ENCODE data around the gene SLC9A8. TPM values are rescaled to one million over a fixed set of nuclear protein-coding genes. Genes with fewer than 3 reads are reported as not detected.
A peak's percentile ranks its signal among the peaks of the same experiment; 100 is the strongest.

SLC9A8 gene
- total and polyA plus RNA-seq, 7 donors, result 6.1 to 19.4 (median 10.6) TPM

DNA sequence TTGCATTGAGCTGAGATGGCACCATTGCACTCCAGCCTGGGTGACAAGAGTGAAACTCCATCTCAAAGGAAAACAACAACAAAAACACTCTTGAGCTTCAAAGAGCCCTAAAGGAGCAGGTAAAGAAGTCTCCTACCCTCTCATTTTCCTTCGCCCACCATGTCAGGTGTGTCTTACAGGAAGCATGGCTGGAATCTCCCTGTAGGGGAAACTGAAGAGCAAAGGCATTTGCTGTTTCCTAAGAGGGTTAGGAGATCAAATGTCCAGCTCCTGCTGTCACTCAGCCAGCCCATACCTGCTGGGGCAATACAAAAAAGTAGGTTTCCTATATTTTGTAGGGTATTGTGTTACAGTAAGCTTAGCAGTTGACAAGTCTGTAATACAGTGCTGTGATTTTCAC lies 59.4 kb downstream of the SLC9A8 start:
- WGBS, 3 donors, result 59 to 97% (median 86%) methylated on average over 1 of the region's 1 CpG
- no peak overlapping the region for H3K4me3 ChIP-seq
- intact Hi-C loops (cut with DNase I), result no loop called here
- H3K9me3 ChIP-seq, result no peaks in the 10 kb centered on the region
- peaks cover 11% of the 10 kb centered on the region for H3K4me1 ChIP-seq
- ATAC-seq (peak in 2 of 4 donors; percentile 39 to 59), DNase-seq (no peak)
- TF ChIP-seq, protein P1, sequence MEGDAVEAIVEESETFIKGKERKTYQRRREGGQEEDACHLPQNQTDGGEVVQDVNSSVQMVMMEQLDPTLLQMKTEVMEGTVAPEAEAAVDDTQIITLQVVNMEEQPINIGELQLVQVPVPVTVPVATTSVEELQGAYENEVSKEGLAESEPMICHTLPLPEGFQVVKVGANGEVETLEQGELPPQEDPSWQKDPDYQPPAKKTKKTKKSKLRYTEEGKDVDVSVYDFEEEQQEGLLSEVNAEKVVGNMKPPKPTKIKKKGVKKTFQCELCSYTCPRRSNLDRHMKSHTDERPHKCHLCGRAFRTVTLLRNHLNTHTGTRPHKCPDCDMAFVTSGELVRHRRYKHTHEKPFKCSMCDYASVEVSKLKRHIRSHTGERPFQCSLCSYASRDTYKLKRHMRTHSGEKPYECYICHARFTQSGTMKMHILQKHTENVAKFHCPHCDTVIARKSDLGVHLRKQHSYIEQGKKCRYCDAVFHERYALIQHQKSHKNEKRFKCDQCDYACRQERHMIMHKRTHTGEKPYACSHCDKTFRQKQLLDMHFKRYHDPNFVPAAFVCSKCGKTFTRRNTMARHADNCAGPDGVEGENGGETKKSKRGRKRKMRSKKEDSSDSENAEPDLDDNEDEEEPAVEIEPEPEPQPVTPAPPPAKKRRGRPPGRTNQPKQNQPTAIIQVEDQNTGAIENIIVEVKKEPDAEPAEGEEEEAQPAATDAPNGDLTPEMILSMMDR (IDR thresholded peaks at IDR 0.05), result no peak
- H3K36me3 ChIP-seq (ENCODE audit: insufficient read depth in 1 of 2, low read depth in 1 of 2), result peaks cover 3 to 73% of the 10 kb centered on the region in 2 donors
- no peaks in the 10 kb centered on the region for H3K27me3 ChIP-seq (ENCODE audit: insufficient read depth in 3 of 3, low read length in 2 of 3)
- no peak overlapping the region for H3K27ac ChIP-seq

DNA sequence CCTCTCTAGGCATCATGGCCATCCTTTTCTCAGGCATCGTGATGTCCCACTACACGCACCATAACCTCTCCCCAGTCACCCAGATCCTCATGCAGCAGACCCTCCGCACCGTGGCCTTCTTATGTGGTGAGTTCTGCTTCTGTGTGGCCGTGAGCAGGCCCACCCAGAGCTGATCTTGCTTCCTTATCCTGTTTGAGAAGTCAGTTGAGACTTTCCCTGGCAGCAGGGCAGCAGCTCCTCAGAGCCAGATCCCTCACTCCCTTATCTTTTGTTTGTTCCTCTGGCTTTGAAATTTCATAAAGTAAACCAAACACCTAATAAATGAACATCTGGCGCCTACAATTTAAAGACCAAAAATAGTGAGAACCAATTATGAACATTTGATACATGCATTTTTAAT lies 62.1 kb downstream of the SLC9A8 start:
- peaks cover 3 to 73% of the 10 kb centered on the region in 2 donors for H3K36me3 ChIP-seq (ENCODE audit: insufficient read depth in 1 of 2, low read depth in 1 of 2)
- H3K27ac ChIP-seq, result no peak overlapping the region
- no peak overlapping the region for H3K4me3 ChIP-seq
- ATAC-seq (no peak), DNase-seq (no peak)
- H3K27me3 ChIP-seq (ENCODE audit: insufficient read depth in 3 of 3, low read length in 2 of 3), result no peaks in the 10 kb centered on the region
- no peaks in the 10 kb centered on the region for H3K9me3 ChIP-seq
- H3K4me1 ChIP-seq, result peaks cover 11% of the 10 kb centered on the region
- TF ChIP-seq, protein P1 (IDR thresholded peaks at IDR 0.05), result no peak
- WGBS, 3 donors, result 92 to 98% (median 94%) methylated on average over 6 of the region's 6 CpGs
- intact Hi-C loops (cut with DNase I), result no loop called here

DNA sequence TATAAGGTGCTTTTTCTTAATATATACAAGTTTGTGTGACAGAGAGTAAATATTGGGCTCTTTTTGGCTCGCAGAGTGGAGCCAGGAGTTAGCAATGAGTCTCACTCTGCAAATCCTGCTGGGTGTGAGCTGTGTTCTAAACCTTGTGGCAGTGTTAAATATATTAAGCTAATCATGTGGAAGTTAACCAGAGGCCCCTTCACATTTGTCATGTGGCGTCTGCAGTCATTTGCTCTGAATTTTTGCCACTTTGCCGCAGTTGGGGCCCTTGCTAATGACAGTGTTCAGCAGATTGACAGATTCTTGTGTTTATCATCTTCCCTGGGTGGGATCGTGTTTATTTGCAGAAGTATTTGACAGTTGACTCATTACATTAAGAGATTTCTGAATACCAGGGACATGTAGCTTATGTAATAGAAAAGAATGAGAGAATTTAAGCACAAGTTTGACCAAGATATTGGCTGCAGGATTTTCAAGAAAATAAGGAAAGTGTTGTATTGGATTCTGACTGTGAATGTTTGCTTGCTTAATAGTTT lies 64.8 kb downstream of the SLC9A8 start:
- no peak for ATAC-seq
- no peak overlapping the region for H3K27ac ChIP-seq
- intact Hi-C loops (cut with DNase I), result loop anchor here in 1 of 2 donors (1.0 kb wide), 1 partner anchor 23 kb away; no protein-coding TSS in a partner anchor

DNA sequence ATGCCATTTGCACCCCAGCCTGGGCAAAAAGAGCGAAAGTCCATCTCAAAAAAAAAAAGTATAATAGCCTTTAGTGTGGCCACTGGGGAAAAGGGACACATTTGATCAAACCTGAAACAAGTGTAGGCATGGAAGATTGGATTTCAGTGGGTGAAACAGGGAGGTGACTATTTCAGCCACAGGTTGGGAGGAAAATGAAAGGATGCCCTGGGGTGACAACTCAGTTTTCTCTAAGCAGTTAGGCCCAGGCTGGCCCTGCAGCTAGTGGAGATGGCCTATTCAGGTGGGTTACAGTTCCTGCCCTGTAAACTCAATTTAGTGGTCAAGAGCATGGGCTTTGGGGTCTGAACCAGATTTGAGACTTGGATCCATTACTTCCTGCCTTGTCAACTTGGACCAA lies 66.3 kb downstream of the SLC9A8 start:
- Histone ChIP-seq H3K27ac (no peak overlapping the region), H3K4me3 (no peak overlapping the region), H3K27me3 (ENCODE audit: insufficient read depth in 3 of 3, low read length in 2 of 3) (no peaks in the 10 kb centered on the region), H3K4me1 (no peaks in the 10 kb centered on the region), H3K36me3 (ENCODE audit: insufficient read depth in 1 of 2, low read depth in 1 of 2) (peaks cover 7 to 85% of the 10 kb centered on the region in 2 donors), H3K9me3 (no peaks in the 10 kb centered on the region)
- TF ChIP-seq, protein P1 (IDR thresholded peaks at IDR 0.05), result no peak
- 100% methylated on average over 1 of the region's 1 CpG for WGBS, 3 donors
- DNase-seq, result no peak
- intact Hi-C loops (cut with DNase I), result no loop called here
- ATAC-seq, result no peak

More for the DNA sequence above, 64.8 kb downstream of the SLC9A8 start:
- Histone ChIP-seq H3K4me1 (no peaks in the 10 kb centered on the region), H3K9me3 (no peaks in the 10 kb centered on the region), H3K36me3 (ENCODE audit: insufficient read depth in 1 of 2, low read depth in 1 of 2) (peaks cover 3 to 86% of the 10 kb centered on the region in 2 donors), H3K4me3 (no peak overlapping the region), H3K27me3 (ENCODE audit: insufficient read depth in 3 of 3, low read length in 2 of 3) (no peaks in the 10 kb centered on the region)
- no peak for DNase-seq
- TF ChIP-seq, protein P1 (IDR thresholded peaks at IDR 0.05), result no peak
- 84 to 97% (median 95%) methylated on average over 4 of the region's 4 CpGs for WGBS, 3 donors

DNA sequence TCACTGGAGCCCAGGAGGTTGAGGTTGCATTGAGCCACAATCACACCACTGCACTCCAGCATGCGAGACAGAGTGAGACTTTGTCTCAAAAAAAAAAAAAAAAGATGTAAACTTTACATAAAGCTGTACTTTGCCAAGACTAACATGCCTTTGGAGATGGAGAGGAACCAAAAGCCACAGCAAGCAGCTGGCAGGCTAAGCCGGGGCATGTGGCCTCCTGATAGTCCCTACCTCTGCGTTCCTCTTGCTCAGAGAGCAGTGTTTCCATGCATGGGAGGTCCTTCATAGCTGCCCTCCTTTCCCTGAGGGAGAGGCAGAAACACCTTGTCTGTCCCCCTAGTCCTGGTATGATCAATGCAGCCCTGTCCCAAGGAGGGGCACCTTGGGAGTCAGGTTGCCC lies 67.5 kb downstream of the SLC9A8 start:
- Histone ChIP-seq H3K27ac (no peak overlapping the region), H3K36me3 (ENCODE audit: insufficient read depth in 1 of 2, low read depth in 1 of 2) (peaks cover 7 to 87% of the 10 kb centered on the region in 2 donors), H3K9me3 (no peaks in the 10 kb centered on the region), H3K4me3 (no peak overlapping the region), H3K27me3 (ENCODE audit: insufficient read depth in 3 of 3, low read length in 2 of 3) (no peaks in the 10 kb centered on the region), H3K4me1 (no peaks in the 10 kb centered on the region)
- no peak for DNase-seq
- 70 to 88% (median 81%) methylated on average over 3 of the region's 3 CpGs for WGBS, 3 donors
- intact Hi-C loops (cut with DNase I), result loop anchor here in 1 of 2 donors (10.0 kb wide), 1 partner anchor 545 kb away; no protein-coding TSS in a partner anchor
- TF ChIP-seq, protein P1 (IDR thresholded peaks at IDR 0.05), result no peak
- ATAC-seq, result no peak
